H1 (cell line): Measurements from ENCODE around the gene CACNG5. TPM values are rescaled to one million over a fixed set of nuclear protein-coding genes. Genes with fewer than 3 reads are reported as not detected.

Experiments
- CTCF ChIA-PET: fragments of 300-600 bp; sonication (Branson Sonifier 250); formaldehyde crosslinking; loops from one replicate; lab custom pipeline; 2021; ENCODE audit not compliant: partially characterized antibody; lab: Charles Lee
- POLR2A ChIA-PET: fragments of 300-600 bp; sonication (Branson Sonifier 250); formaldehyde crosslinking; loops from one replicate; lab custom pipeline; 2021; ENCODE audit warnings: inconsistent platforms; ENCODE audit not compliant: partially characterized antibody; lab: Charles Lee
- DNase-seq, 2 experiments: peaks; one replicate each; pipeline versions ENCODE4 v3.0.0 to v3.0.0-alpha.2; 2010 to 2022; ENCODE audit warnings: low spot score in 2 of 2, low read depth in 1 of 2, mixed read lengths in 1 of 2
- FAIRE-seq: peaks from 2 replicates; lab custom pipeline; 2011; peaks lifted over from hg19 to GRCh38; lab: Jason Lieb, UNC
- H2AFZ ChIP-seq: 2 replicates; pipeline ENCODE4 v1.8.1; 2012; ENCODE audit warnings: low read length, inconsistent platforms
- H2AK5ac ChIP-seq: 2 replicates; pipeline ENCODE4 v1.6.1; 2013; ENCODE audit warnings: low read depth, low read length
- H2BK120ac ChIP-seq: replicated peaks from 2 replicates; pipeline ENCODE3; 2013; ENCODE audit warnings: low read depth, low read length, inconsistent platforms
- H2BK12ac ChIP-seq: 2 replicates; pipeline ENCODE4 v1.6.1; 2013; ENCODE audit warnings: low read depth, low read length
- H2BK15ac ChIP-seq: 2 replicates; pipeline ENCODE4 v1.6.1; 2013; ENCODE audit warnings: low read length
- H2BK20ac ChIP-seq: 2 replicates; pipeline ENCODE4 v1.6.1; 2013; ENCODE audit warnings: low read length
- H2BK5ac ChIP-seq: 2 replicates; pipeline ENCODE4 v1.6.1; 2013; ENCODE audit warnings: low read depth, low read length
- H3K14ac ChIP-seq: 2 replicates; pipeline ENCODE4 v1.6.1; 2013; ENCODE audit warnings: inconsistent platforms; ENCODE audit not compliant: insufficient read length
- H3K18ac ChIP-seq: 2 replicates; pipeline ENCODE4 v1.6.1; 2013; ENCODE audit warnings: low read length; ENCODE audit errors: extremely low read depth
- H3K23ac ChIP-seq: 2 replicates; pipeline ENCODE4 v1.6.1; 2013; ENCODE audit warnings: inconsistent platforms; ENCODE audit not compliant: insufficient read length
- H3K23me2 ChIP-seq: 2 replicates; pipeline ENCODE4 v1.6.1; 2013; ENCODE audit warnings: low read depth, low read length
- H3K27ac ChIP-seq: 2 replicates; pipeline ENCODE4 v1.6.1; 2011; ENCODE audit warnings: low read depth, low read length, inconsistent platforms
- H3K27me3 ChIP-seq, 4 experiments: replicated peaks in 1 of 4; 1 replicate in 1 of 4; 2 replicates in 3 of 4; pipeline versions ENCODE4 v1.6.1 to v1.8.1; 2011 to 2013; ENCODE audit warnings: low read length in 3 of 4, mild to moderate bottlenecking in 3 of 4, inconsistent platforms in 2 of 4, mixed read lengths in 2 of 4, moderate library complexity in 1 of 4; ENCODE audit not compliant: control insufficient read depth in 3 of 4, insufficient read depth in 3 of 4; ENCODE audit errors: extremely low read depth in 1 of 4
- H3K36me3 ChIP-seq, 4 experiments: 2 replicates each; pipeline versions ENCODE4 v1.6.1 to v1.8.1; 2011 to 2013; ENCODE audit warnings: mild to moderate bottlenecking in 4 of 4, low read length in 3 of 4, moderate library complexity in 2 of 4, control low read depth in 1 of 4, inconsistent platforms in 1 of 4; ENCODE audit not compliant: insufficient read depth in 4 of 4, control insufficient read depth in 2 of 4
- H3K4ac ChIP-seq: replicated peaks from 2 replicates; pipeline ENCODE3; 2013; ENCODE audit warnings: low read length, low read depth, mixed read lengths, inconsistent platforms; ENCODE audit not compliant: insufficient read length
- H3K4me1 ChIP-seq, 4 experiments: replicated peaks in 1 of 4; 1 replicate in 1 of 4; 2 replicates in 3 of 4; pipeline versions ENCODE4 v1.6.1 to v1.8.1; 2011 to 2013; ENCODE audit warnings: low read length in 3 of 4, inconsistent platforms in 2 of 4, mixed read lengths in 1 of 4; ENCODE audit not compliant: insufficient read depth in 4 of 4, control insufficient read depth in 3 of 4
- H3K4me2 ChIP-seq, 2 experiments: 2 replicates each; pipeline versions ENCODE4 v1.6.1 to v1.8.1; 2011 to 2013; ENCODE audit warnings: low read depth in 2 of 2, low read length in 2 of 2, control low read depth in 1 of 2, inconsistent platforms in 1 of 2, mild to moderate bottlenecking in 1 of 2; ENCODE audit not compliant: insufficient read depth in 1 of 2
- H3K4me3 ChIP-seq, 4 experiments: fragments of 200-600, 300-600 bp in 1 of 4; sonication (generic), shearing (Covaris generic), sonication (Bioruptor Twin) in 1 of 4; 2 replicates each; pipeline versions ENCODE4 v1.5.1 to v1.8.1; 2011 to 2016; ENCODE audit warnings: low read length in 4 of 4, low read depth in 3 of 4, control low read depth in 2 of 4, inconsistent platforms in 2 of 4, mild to moderate bottlenecking in 2 of 4, mixed read lengths in 1 of 4, moderate library complexity in 1 of 4; ENCODE audit not compliant: insufficient read depth in 2 of 4; ENCODE audit errors: extremely low read depth in 1 of 4
- H3K56ac ChIP-seq: replicated peaks from 2 replicates; pipeline ENCODE3; 2013; ENCODE audit warnings: low read depth, mild to moderate bottlenecking, mixed read lengths, low read length, inconsistent platforms; ENCODE audit not compliant: insufficient read length
- H3K79me1 ChIP-seq: 2 replicates; pipeline ENCODE4 v1.6.1; 2013; ENCODE audit warnings: low read depth, low read length, control low read depth
- H3K79me2 ChIP-seq, 2 experiments: 2 replicates each; pipeline versions ENCODE4 v1.6.1 to v1.8.1; 2012 to 2013; ENCODE audit warnings: low read length in 2 of 2, mild to moderate bottlenecking in 2 of 2, inconsistent platforms in 1 of 2; ENCODE audit not compliant: insufficient read depth in 2 of 2, control insufficient read depth in 1 of 2
- H3K9ac ChIP-seq, 4 experiments: replicated peaks in 1 of 4; 1 replicate in 1 of 4; 2 replicates in 3 of 4; pipeline versions ENCODE4 v1.6.1 to v1.8.1; 2011 to 2013; ENCODE audit warnings: low read depth in 3 of 4, low read length in 3 of 4, control low read depth in 2 of 4, mild to moderate bottlenecking in 2 of 4, moderate library complexity in 2 of 4, inconsistent platforms in 1 of 4; ENCODE audit errors: extremely low read depth in 1 of 4
- H3K9me3 ChIP-seq, 2 experiments: 2 replicates each; pipeline versions ENCODE4 v1.6.1 to v1.8.1; 2012 to 2013; ENCODE audit warnings: mild to moderate bottlenecking in 2 of 2, moderate library complexity in 2 of 2, control low read depth in 1 of 2, inconsistent platforms in 1 of 2, low read depth in 1 of 2, low read length in 1 of 2, mixed read lengths in 1 of 2; ENCODE audit not compliant: insufficient read depth in 2 of 2
- H4K20me1 ChIP-seq, 2 experiments: replicated peaks in 1 of 2; 2 replicates each; pipeline versions ENCODE3 to v1.8.1; 2011 to 2013; ENCODE audit warnings: inconsistent platforms in 2 of 2, low read length in 2 of 2, mild to moderate bottlenecking in 1 of 2; ENCODE audit not compliant: insufficient read depth in 2 of 2, control insufficient read depth in 1 of 2
- H4K5ac ChIP-seq: 2 replicates; pipeline ENCODE4 v1.6.1; 2013; ENCODE audit warnings: low read length, low read depth, mixed read lengths, inconsistent platforms; ENCODE audit not compliant: insufficient read length
- H4K8ac ChIP-seq: 2 replicates; pipeline ENCODE4 v1.8.0; 2013; ENCODE audit warnings: mild to moderate bottlenecking, moderate library complexity, low read length, inconsistent platforms; ENCODE audit not compliant: insufficient read depth; ENCODE audit errors: extremely low read depth
- H4K91ac ChIP-seq: replicated peaks from 2 replicates; pipeline ENCODE3; 2013; ENCODE audit warnings: low read length, mixed read lengths, inconsistent platforms; ENCODE audit not compliant: insufficient read length
- CBX5 ChIP-seq: fragments of 300-800, 300-1000 bp; sonication (generic); IDR thresholded peaks from 2 replicates; pipeline ENCODE4 v1.7.1; 2016; ENCODE audit warnings: antibody characterized with exemption, low read length, low read depth
- CTCF ChIP-seq, 3 experiments: IDR thresholded peaks; 1 replicate in 2 of 3; 2 replicates in 1 of 3; pipeline versions ENCODE4 v1.5.1 to v1.6.1; 2011; ENCODE audit warnings: low read length in 3 of 3, mild to moderate bottlenecking in 3 of 3, inconsistent platforms in 2 of 3, low read depth in 1 of 3, moderate library complexity in 1 of 3; ENCODE audit not compliant: insufficient read depth in 1 of 3; ENCODE audit errors: control extremely low read depth in 1 of 3
- MAFK ChIP-seq: IDR thresholded peaks from 2 replicates; pipeline ENCODE4 v1.6.1; 2012; ENCODE audit warnings: low read depth, mild to moderate bottlenecking, improper control_type of control experiment, low read length
- WGBS, 2 experiments: shearing (Covaris generic) in 1 of 2; methylation state at CpG; one replicate each; pipeline versions ENCODE4 v1.1.6 to v1.1.7; 2013 to 2015; ENCODE audit warnings: low lambda C conversion rate in 2 of 2, mixed read lengths in 2 of 2, inconsistent platforms in 1 of 2, low coverage in 1 of 2, missing lambda C conversion rate in 1 of 2; ENCODE audit not compliant: insufficient replicate concordance in 2 of 2, insufficient coverage in 1 of 2, insufficient read length in 1 of 2; ENCODE audit errors: extremely low coverage in 1 of 2, missing lambda C conversion rate in 1 of 2; 5-methylcytosine and 5-hydroxymethylcytosine counted together
- polyA plus RNA-seq, 7 experiments: library from polyadenylated mRNA; depleted of rRNA in 3 of 7; stranded (reverse) in 5 of 7; unstranded in 2 of 7; fragments of >200 nt in 5 of 7; fragments of 200-250 nt in 2 of 7; gene quantifications; 1 replicate in 5 of 7; 2 replicates in 1 of 7; 4 replicates in 1 of 7; pipeline versions ENCODE4 v1.2.1 to v1.2.3, GENCODE V29; 2011 to 2013; ENCODE audit warnings: missing spikeins in 2 of 7, mixed read lengths in 2 of 7
- total RNA-seq: library from RNA; stranded (reverse); fragmentation: NEBNext Ultra II Directional; extraction: Animal tissue kit (Norgen Biotek cat#: 25700); gene quantifications from 2 replicates; pipeline ENCODE4 v1.2.1, GENCODE V29; 2021
- TF ChIP-seq, protein P1 (sequence below): IDR thresholded peaks from 2 replicates; pipeline ENCODE4 v1.6.1; 2012; ENCODE audit warnings: low read length, inconsistent platforms

Gene CACNG5
- total and polyA plus RNA-seq, 2 of the 8 experiments (the other 6 are each of a cell fraction or from before 2014, with no cell fraction given) = 2.2 to 3.1 TPM

GRCh38 chr17:66805567-66805966 is 29.4 kb upstream of the CACNG5 start:
- H3K23me2 ChIP-seq = no peaks in the 10 kb centered on the region
- 0 out of 2 replicates have a peak overlapping the region, but pooled peaks have one; percentile 13 for H2BK20ac ChIP-seq
- no peak overlapping the region for H2BK12ac ChIP-seq
- H3K27me3 ChIP-seq = no peaks in the 10 kb centered on the region
- no peak for TF ChIP-seq MAFK
- TF ChIP-seq, protein P1, sequence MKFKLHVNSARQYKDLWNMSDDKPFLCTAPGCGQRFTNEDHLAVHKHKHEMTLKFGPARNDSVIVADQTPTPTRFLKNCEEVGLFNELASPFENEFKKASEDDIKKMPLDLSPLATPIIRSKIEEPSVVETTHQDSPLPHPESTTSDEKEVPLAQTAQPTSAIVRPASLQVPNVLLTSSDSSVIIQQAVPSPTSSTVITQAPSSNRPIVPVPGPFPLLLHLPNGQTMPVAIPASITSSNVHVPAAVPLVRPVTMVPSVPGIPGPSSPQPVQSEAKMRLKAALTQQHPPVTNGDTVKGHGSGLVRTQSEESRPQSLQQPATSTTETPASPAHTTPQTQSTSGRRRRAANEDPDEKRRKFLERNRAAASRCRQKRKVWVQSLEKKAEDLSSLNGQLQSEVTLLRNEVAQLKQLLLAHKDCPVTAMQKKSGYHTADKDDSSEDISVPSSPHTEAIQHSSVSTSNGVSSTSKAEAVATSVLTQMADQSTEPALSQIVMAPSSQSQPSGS = no peak
- TF ChIP-seq CTCF (IDR thresholded peaks at IDR 0.05; ENCODE audit: control extremely low read depth in 1 of 3, insufficient read depth in 1 of 3, low read depth in 1 of 3, low read length in 3 of 3) = no peak
- TF ChIP-seq CBX5 = no peak
- WGBS, 2 experiments = 93% methylated on average over 10 of the region's 10 CpGs; no CpG with 5 or more reads in 1 of the 2 experiments
- no peak overlapping the region for H4K5ac ChIP-seq
- FAIRE-seq (no peak), DNase-seq (no peak)
- no peak overlapping the region for H2BK15ac ChIP-seq
- H3K4me3 ChIP-seq = no peak overlapping the region
- peak overlapping the region; percentile 53; the same call in 1 of the 2 replicates for H2BK5ac ChIP-seq
- H3K23ac ChIP-seq = no peak overlapping the region
- H3K9ac ChIP-seq = no peak overlapping the region
- no peak overlapping the region for H3K4ac ChIP-seq
- ChIA-PET POLR2A (no interaction called here), CTCF (interaction anchor here (0.8 to 1.8 kb wide), 2 partner anchors 8 to 90 kb away, joined by 3 to 5 read pairs; no protein-coding TSS in a partner anchor)
- no peak overlapping the region for H2BK120ac ChIP-seq
- peaks cover 12 to 17% (median 13%) of the 10 kb centered on the region in 4 experiments for H3K4me1 ChIP-seq
- no peak overlapping the region for H3K56ac ChIP-seq
- no peak overlapping the region for H3K14ac ChIP-seq
- no peak overlapping the region for H3K18ac ChIP-seq
- no peaks in the 10 kb centered on the region for H3K79me1 ChIP-seq
- no peak overlapping the region for H3K4me2 ChIP-seq
- H3K27ac ChIP-seq = no peak overlapping the region
- no peaks in the 10 kb centered on the region for H3K9me3 ChIP-seq
- H2AK5ac ChIP-seq = peak overlapping the region; percentile 76; the same call in 1 of the 2 replicates
- H3K36me3 ChIP-seq = no peaks in the 10 kb centered on the region
- H4K91ac ChIP-seq = peak overlapping the region; percentile 75
- no peaks in the 10 kb centered on the region for H3K79me2 ChIP-seq
- H2AFZ ChIP-seq = no peak overlapping the region
- H4K8ac ChIP-seq = no peak overlapping the region
- H4K20me1 ChIP-seq = no peaks in the 10 kb centered on the region
